ENCODE data around the gene PPP1R7. TPM values are rescaled to one million over a fixed set of nuclear protein-coding genes. Genes with fewer than 3 reads are reported as not detected.

Gene PPP1R7
- total RNA-seq, 1 experiment from 2014 or later = 43.9 TPM

- CTCF ChIA-PET = interaction anchor here (0.7 kb wide), 1 partner anchor 220 kb away, joined by 3 read pairs; no protein-coding TSS in a partner anchor
- BruUV-seq (replicated peaks) = no TSS peak
- peaks cover 43% of the 10 kb centered on the region for H3K36me3 Mint-ChIP-seq (ENCODE audit: insufficient read depth, unreplicated experiment)
These were observed 73.1 kb downstream of the PPP1R7 start for GRCh38 chr2:241223211-241224017.

DNA sequence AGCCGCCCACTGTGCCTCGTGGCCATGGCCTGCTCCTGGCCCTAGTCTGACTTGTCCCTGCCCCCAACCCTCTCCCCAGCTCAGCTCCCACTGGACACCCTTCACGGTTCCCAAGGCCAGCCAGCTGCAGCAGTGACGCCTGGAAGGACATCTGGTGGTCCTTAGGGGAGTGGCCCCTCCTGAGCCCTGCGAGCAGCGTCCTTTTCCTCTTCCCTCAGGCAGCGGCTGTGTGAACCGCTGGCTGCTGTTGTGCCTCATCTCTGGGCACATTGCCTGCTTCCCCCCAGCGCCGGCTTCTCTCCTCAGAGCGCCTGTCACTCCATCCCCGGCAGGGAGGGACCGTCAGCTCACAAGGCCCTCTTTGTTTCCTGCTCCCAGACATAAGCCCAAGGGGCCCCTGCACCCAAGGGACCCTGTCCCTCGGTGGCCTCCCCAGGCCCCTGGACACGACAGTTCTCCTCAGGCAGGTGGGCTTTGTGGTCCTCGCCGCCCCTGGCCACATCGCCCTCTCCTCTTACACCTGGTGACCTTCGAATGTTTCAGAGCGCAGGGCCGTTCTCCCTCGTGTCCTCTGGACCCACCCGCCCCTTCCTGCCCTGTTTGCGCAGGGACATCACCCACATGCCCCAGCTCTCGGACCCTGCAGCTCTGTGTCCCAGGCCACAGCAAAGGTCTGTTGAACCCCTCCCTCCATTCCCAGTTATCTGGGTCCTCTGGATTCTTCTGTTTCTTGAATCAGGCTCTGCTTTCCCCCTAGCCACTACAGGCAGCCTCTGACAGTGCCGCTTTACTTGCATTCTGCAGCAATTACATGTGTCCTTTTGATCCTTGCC lies 74.0 kb downstream of the PPP1R7 start:
- DNase-seq (ENCODE audit: unreplicated experiment) = peak; percentile 52
- Mint-ChIP-seq H3K27ac (ENCODE audit: low read depth, unreplicated experiment) (peak overlapping the region; percentile 77), H3K4me1 (ENCODE audit: insufficient read depth, unreplicated experiment) (peaks cover 11% of the 10 kb centered on the region), H3K4me3 (ENCODE audit: unreplicated experiment) (no peak overlapping the region), H3K9me3 (ENCODE audit: unreplicated experiment) (no peaks in the 10 kb centered on the region), H3K36me3 (ENCODE audit: insufficient read depth, unreplicated experiment) (peaks cover 47% of the 10 kb centered on the region), H3K27me3 (ENCODE audit: insufficient read depth, unreplicated experiment) (no peaks in the 10 kb centered on the region)
- POLR2A ChIA-PET = interaction anchor here (0.6 to 1.2 kb wide), 2 partner anchors 216 to 252 kb away, joined by 3 to 5 read pairs; no protein-coding TSS in a partner anchor
- TF ChIP-seq, protein P1, sequence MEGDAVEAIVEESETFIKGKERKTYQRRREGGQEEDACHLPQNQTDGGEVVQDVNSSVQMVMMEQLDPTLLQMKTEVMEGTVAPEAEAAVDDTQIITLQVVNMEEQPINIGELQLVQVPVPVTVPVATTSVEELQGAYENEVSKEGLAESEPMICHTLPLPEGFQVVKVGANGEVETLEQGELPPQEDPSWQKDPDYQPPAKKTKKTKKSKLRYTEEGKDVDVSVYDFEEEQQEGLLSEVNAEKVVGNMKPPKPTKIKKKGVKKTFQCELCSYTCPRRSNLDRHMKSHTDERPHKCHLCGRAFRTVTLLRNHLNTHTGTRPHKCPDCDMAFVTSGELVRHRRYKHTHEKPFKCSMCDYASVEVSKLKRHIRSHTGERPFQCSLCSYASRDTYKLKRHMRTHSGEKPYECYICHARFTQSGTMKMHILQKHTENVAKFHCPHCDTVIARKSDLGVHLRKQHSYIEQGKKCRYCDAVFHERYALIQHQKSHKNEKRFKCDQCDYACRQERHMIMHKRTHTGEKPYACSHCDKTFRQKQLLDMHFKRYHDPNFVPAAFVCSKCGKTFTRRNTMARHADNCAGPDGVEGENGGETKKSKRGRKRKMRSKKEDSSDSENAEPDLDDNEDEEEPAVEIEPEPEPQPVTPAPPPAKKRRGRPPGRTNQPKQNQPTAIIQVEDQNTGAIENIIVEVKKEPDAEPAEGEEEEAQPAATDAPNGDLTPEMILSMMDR (IDR thresholded peaks at IDR 0.05; ENCODE audit: unreplicated experiment) = no peak
- BruUV-seq (replicated peaks) = no TSS peak
- CTCF ChIA-PET = interaction anchor here (0.7 kb wide), 1 partner anchor 219 kb away, joined by 3 read pairs; no protein-coding TSS in a partner anchor
- intact Hi-C loops (cut with micrococcal nuclease) = no loop called here

More at GRCh38 chr2:241223211-241224017, 73.1 kb downstream of the PPP1R7 start:
- intact Hi-C loops (cut with micrococcal nuclease) = no loop called here
- no peaks in the 10 kb centered on the region for H3K9me3 Mint-ChIP-seq (ENCODE audit: unreplicated experiment)
- H3K27ac Mint-ChIP-seq (ENCODE audit: low read depth, unreplicated experiment) = no peak overlapping the region
- peak; percentile 54 for DNase-seq (ENCODE audit: unreplicated experiment)
- TF ChIP-seq, protein P1 (IDR thresholded peaks at IDR 0.05; ENCODE audit: unreplicated experiment) = no peak
- no peaks in the 10 kb centered on the region for H3K27me3 Mint-ChIP-seq (ENCODE audit: insufficient read depth, unreplicated experiment)
- POLR2A ChIA-PET = interaction anchor here (0.6 to 1.2 kb wide), 2 partner anchors 217 to 251 kb away, joined by 3 to 5 read pairs; no protein-coding TSS in a partner anchor
- H3K4me1 Mint-ChIP-seq (ENCODE audit: insufficient read depth, unreplicated experiment) = peaks cover 11% of the 10 kb centered on the region
- H3K4me3 Mint-ChIP-seq (ENCODE audit: unreplicated experiment) = no peak overlapping the region

GRCh38 chr2:241224851-241225438 lies 74.7 kb downstream of the PPP1R7 start:
- Mint-ChIP-seq H3K4me3 (ENCODE audit: unreplicated experiment) (no peak overlapping the region), H3K9me3 (ENCODE audit: unreplicated experiment) (no peaks in the 10 kb centered on the region), H3K36me3 (ENCODE audit: insufficient read depth, unreplicated experiment) (peaks cover 54% of the 10 kb centered on the region), H3K4me1 (ENCODE audit: insufficient read depth, unreplicated experiment) (peaks cover 11% of the 10 kb centered on the region), H3K27ac (ENCODE audit: low read depth, unreplicated experiment) (peak overlapping the region; percentile 77), H3K27me3 (ENCODE audit: insufficient read depth, unreplicated experiment) (no peaks in the 10 kb centered on the region)
- peak; percentile 9 for DNase-seq (ENCODE audit: unreplicated experiment)
- intact Hi-C loops (cut with micrococcal nuclease) = no loop called here
- POLR2A ChIA-PET = no interaction called here
- BruUV-seq (replicated peaks) = no TSS peak
- CTCF ChIA-PET = interaction anchor here (0.9 kb wide), 1 partner anchor 42 kb away, joined by 3 read pairs; no protein-coding TSS in a partner anchor
- TF ChIP-seq, protein P1 (IDR thresholded peaks at IDR 0.05; ENCODE audit: unreplicated experiment) = no peak
